GM18951 (cell line): Measurements from ENCODE around the gene TXNDC11.

ENCODE experiments used
- POLR2A ChIP-seq: IDR thresholded peaks from 4 replicates; pipeline ENCODE4 v1.6.1; 2011; ENCODE audit warnings: mild to moderate bottlenecking; ENCODE audit not compliant: insufficient read length, insufficient read depth; ENCODE audit errors: extremely low read depth
- in situ Hi-C: fragments of 300-500 bp; cut with MboI; formaldehyde crosslinking; loops from one replicate; pipeline ENCODE4 v1.12.0; 2022; ENCODE audit warnings: low sequenced_read_pairs, mixed read lengths, inconsistent platforms; ENCODE audit not compliant: unreplicated experiment

TXNDC11 gene

GRCh38 chr16:11762431-11762830, 19.8 kb upstream of the TXNDC11 start:
- no peak for TF ChIP-seq POLR2A
- in situ Hi-C loops, result no loop called here

DNA sequence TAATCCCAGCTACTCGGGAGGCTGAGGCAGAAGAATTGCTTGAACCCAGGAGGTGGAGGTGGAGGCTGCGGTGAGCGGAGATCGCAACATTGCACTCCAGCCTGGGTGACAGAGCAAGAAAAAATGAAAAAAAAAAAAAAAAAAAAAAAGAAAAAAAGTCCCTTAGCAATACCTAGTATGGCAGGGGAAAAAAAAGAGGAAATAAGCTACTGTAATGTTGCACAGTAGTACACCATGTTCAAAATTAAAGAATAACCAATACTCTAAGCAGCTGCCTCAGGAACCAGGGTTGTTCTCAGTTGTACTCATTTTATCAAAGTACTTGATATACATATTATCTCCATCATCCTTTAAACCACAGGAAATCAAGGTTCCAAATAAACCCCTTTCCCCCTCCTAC, 17.3 kb upstream of the TXNDC11 start:
- no peak for TF ChIP-seq POLR2A
- in situ Hi-C loops, result no loop called here

- in situ Hi-C loops, result no loop called here
- no peak for TF ChIP-seq POLR2A
These were observed 16.6 kb upstream of the TXNDC11 start for GRCh38 chr16:11759163-11759834.

GRCh38 chr16:11757671-11758545, 15.3 kb upstream of the TXNDC11 start:
- no peak for TF ChIP-seq POLR2A
- in situ Hi-C loops, result no loop called here

DNA sequence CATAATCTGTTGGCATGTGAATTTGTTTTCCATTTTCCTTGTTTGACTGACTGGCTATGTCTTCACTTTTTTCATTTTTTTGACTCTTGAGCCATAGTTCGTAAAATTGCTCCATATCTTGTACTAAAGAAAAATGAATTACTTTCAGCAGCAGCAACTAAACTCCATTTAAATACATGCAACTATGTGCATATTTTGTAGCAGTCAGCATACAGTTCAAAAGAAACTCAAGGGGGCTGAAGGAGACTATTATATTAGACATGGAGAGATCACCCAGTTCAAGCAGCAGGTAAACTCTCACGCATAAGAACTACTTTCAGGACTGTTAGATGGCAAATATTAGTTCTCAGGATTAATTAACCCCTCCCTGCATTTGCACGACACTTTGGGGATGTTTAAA, 13.6 kb upstream of the TXNDC11 start:
- in situ Hi-C loops, result no loop called here
- no peak for TF ChIP-seq POLR2A

DNA sequence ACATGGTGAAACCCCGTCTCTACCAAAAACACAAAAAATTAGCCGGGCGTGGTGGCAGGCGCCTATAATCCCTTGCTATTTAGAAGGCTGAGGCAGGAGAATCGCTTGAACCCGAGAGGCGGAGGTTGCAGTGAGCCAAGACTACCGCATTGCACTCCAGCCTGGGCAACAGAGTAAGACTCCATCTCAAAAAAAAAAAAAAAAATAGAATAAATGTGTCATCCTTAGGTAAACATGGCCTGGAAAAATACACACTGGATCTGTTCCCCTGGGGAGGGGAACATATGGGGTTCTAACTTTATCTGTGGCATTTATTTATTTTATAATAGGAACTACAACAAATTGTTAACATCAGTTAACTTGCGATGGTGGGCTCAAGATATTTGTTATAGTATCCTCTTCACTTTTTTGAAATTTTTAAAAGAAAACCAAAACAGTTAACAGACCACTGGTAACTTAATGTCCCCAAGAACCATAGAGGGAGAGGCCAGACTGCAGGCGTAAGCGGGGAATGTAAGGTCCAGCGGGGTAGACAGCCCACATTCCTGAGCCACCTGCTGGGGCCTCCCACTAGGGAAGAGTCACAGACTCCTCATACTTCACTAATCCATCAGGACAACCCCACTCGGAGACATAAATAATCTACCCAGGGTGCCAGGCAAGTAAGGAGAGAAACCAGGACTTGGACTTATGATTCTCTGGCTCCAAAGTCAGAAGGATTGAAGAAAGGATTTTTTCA, 12.5 kb upstream of the TXNDC11 start:
- no peak for TF ChIP-seq POLR2A
- in situ Hi-C loops, result no loop called here

DNA sequence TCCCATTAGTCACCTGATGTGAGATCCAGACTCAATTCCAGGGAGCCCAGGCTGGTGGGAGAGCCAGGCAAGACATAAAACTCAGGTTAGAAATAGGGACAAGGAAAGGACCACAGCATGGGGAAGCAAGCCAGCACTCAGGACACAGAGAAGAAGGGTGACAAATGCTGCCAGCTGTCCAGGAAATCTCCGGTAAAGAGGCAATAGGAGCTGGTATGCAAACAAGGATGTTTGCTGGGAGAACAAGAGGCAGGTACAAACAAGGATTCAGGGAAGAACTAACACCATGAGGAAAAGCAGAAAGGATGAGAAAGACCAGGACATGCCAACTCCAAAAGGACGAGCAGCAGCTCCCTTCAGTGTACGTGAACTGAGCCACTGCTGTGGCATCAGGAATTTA, 10.2 kb upstream of the TXNDC11 start:
- in situ Hi-C loops, result no loop called here
- TF ChIP-seq POLR2A, result no peak

GRCh38 chr16:11750056-11750455, 7.4 kb upstream of the TXNDC11 start:
- in situ Hi-C loops, result no loop called here
- no peak for TF ChIP-seq POLR2A

DNA sequence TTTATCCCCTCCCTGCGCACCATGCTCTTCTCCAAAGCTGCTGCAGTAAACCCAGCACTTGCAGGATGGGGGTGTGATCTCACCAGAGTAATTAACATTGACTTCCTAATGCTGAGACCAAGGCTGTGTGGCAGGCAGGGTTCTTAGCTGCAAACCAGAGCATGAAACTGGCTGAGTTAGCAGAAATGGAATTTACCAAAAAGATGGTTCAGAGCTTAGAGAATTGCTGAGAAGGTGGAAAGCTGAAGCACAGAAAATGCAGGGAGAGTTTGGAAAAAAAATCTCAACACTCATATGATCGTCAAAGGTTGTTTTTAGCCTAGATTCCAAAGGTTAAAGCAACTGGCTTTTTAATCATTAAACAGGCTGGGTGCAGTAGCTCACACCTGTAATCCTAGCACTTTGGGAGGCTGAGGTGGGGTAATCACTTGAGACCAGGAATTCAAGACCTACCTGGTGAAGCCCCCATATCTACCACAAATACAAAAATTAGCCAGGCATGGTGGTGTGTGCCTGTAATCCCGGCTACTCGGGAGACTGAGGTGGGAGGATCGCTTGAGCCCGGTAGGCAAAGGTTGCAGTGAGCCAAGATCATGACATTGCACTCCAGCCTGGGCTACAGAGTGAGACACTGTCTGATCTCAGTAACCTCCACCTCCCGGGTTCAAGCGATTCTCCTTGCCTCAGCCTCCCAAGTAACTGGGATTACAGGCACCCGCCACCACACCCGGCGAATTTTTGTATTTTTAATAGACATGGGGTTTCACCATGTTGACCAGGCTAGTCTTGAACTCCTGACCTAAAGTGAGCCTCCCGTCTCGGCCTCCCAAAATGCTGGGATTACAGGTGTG, 6.0 kb upstream of the TXNDC11 start:
- in situ Hi-C loops, result no loop called here

GRCh38 chr16:11747949-11748403, 5.3 kb upstream of the TXNDC11 start:
- in situ Hi-C loops, result no loop called here
- TF ChIP-seq POLR2A, result no peak

More for the DNA sequence above, 6.0 kb upstream of the TXNDC11 start:
- no peak for TF ChIP-seq POLR2A

- in situ Hi-C loops, result no loop called here
- TF ChIP-seq POLR2A, result no peak
These were observed 1.4 kb upstream of the TXNDC11 start for GRCh38 chr16:11744075-11744470.

- peak; percentile 19 for TF ChIP-seq POLR2A
- in situ Hi-C loops, result no loop called here
These were observed 834 bp upstream of the TXNDC11 start for GRCh38 chr16:11743308-11744074.
